ENCODE data around the gene CPLX1. TPM values are rescaled to one million over a fixed set of nuclear protein-coding genes. Genes with fewer than 3 reads are reported as not detected.
"Not testable (repeated sequence)": the region's sequence is repeated elsewhere in the genome, so short reads cannot be mapped to it uniquely, and the experiment has no call there.

CPLX1 gene
- total RNA-seq, 2 experiments from 2014 or later = 0.14 to 1.3 TPM

DNA sequence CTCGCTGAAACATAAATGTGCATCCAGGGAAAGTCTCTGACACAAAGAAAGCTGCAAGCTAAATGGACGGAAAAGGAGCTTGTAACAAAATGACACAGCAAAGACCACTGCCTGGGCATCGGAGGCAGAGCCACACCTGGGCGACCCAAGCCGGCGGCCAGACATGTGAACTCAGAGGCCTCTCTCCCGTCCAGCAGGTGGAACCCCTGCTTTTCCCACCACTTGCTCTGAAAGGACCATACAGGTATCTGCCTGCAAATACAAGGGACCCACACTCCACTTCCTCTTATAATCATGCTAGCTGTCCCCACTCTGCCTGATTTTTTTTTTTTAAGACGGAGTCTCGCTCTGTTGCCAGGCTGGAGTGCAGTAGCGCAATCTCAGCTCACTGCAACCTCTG lies 12.0 kb downstream of the CPLX1 start:
- Mint-ChIP-seq H3K4me1 (no peaks in the 10 kb centered on the region), H3K27me3 (peaks cover 47% of the 10 kb centered on the region), H3K9me3 (ENCODE audit: low read depth) (no peaks in the 10 kb centered on the region), H3K4me3 (no peak overlapping the region), H3K27ac (no peak overlapping the region), H3K36me3 (no peaks in the 10 kb centered on the region)
- no peak for DNase-seq
- ATAC-seq = no peak
- CTCF ChIA-PET = no interaction called here

DNA sequence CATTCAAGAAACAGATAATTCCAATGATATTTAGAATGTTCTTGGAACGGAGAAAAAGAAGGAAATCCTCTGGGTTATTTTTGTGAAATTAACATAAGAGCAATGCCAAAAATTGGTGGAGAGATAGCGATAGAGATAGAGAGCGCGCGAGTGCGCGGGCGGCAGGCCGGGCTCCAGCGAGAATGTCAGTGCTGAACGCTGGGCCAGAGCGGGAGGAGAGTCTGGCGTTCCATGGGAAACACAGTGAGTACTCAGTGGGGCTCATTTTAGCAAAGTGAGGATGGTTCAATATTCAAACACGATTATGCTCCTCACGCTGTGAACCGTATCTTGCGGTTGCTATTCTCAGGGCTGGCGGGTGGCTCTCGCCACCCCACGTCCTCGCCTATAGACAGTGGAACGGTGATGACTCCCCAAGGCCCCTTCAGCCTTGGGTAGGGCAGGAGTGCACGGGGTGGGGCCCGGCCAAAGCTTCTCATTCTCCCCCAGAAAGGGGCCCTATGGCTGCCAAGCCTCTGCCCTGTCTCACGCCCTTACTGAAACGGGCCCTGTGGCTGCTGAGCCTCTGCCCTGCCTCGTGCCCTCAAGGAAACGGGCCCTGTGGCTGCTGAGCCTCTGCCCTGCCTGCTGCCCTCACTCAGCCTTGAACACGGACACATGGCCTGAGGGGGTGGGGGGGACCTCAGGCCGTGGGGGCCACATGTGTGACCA lies 16.9 kb downstream of the CPLX1 start:
- Mint-ChIP-seq H3K36me3 (no peaks in the 10 kb centered on the region), H3K9me3 (ENCODE audit: low read depth) (no peaks in the 10 kb centered on the region), H3K4me1 (no peaks in the 10 kb centered on the region), H3K27ac (no peak overlapping the region), H3K27me3 (peaks cover 39% of the 10 kb centered on the region), H3K4me3 (no peak overlapping the region)
- ATAC-seq (no peak), DNase-seq (no peak)
- CTCF ChIA-PET = no interaction called here

DNA sequence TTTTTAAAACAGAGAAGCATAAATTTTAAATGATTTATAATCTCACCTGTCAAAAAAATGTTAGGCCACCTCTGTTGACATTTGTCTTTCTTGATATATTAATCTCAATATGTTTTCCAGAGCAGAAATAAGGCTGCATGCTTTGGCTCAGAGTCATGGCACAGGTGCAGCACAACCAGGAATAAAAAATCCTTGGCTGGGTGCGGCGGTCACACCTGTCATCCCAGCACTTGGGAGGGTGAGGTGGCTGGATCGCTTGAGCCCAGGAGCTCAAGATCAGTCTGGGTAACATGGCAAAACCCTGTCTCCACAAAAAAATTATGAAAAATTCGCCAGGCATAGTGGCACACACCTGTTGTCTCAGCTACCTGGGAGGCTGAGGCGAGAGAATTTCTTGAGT lies 18.1 kb downstream of the CPLX1 start:
- Mint-ChIP-seq H3K4me1 (no peaks in the 10 kb centered on the region), H3K27ac (no peak overlapping the region), H3K9me3 (ENCODE audit: low read depth) (no peaks in the 10 kb centered on the region), H3K4me3 (no peak overlapping the region), H3K36me3 (no peaks in the 10 kb centered on the region), H3K27me3 (peaks cover 29% of the 10 kb centered on the region)
- no peak for ATAC-seq
- DNase-seq = no peak
- CTCF ChIA-PET = no interaction called here

DNA sequence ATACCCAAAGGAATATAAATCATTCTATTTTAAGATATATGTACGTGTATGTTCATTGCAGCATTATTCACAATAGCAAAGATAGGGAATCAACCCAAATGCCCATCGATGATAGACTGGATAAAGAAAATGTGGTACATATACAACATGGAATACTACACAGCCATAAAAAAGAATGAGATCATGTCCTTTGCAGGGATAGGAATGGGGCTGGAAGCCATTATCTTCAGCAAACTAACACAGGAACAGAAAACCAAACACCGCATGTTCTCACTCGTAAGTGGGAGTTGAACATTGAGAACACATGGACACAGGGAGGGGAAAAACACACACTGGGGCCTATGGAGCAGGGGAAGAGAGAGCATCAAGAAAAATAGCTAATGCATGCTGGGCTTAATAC lies 18.9 kb downstream of the CPLX1 start:
- ATAC-seq; DNase-seq; H3K27ac Mint-ChIP-seq; H3K4me3 Mint-ChIP-seq; CTCF ChIA-PET; H3K36me3 Mint-ChIP-seq; H3K4me1 Mint-ChIP-seq; H3K9me3 Mint-ChIP-seq (ENCODE audit: low read depth): not testable (repeated sequence)
- peaks cover 25% of the 10 kb centered on the region for H3K27me3 Mint-ChIP-seq

DNA sequence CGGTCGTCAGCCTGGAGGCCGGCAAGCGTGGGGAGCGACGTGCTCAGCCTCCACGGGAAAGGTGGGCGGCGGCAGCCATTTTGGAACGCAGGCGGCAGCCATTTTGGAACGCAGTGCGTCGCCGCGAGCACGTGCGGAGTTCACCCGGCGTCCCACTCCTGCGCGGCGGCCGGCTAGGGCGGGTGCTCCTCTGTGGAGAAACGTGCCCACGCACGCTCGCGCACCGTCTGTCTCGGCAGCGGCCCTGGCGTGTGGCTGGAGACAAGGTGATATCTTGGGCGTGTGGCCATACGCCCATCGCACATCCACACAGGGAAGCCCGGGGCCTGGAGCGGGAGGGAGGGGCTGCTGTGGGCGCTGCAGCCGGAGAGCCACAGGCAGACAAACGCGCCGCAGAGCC lies 21.1 kb downstream of the CPLX1 start:
- peaks cover 2% of the 10 kb centered on the region for H3K9me3 Mint-ChIP-seq (ENCODE audit: low read depth)
- peaks cover 2% of the 10 kb centered on the region for H3K36me3 Mint-ChIP-seq
- CTCF ChIA-PET = no interaction called here
- peaks cover 4% of the 10 kb centered on the region for H3K4me1 Mint-ChIP-seq
- H3K4me3 Mint-ChIP-seq = no peak overlapping the region
- H3K27ac Mint-ChIP-seq = no peak overlapping the region
- no peak for DNase-seq
- no peak for ATAC-seq
- peaks cover 18% of the 10 kb centered on the region for H3K27me3 Mint-ChIP-seq

DNA sequence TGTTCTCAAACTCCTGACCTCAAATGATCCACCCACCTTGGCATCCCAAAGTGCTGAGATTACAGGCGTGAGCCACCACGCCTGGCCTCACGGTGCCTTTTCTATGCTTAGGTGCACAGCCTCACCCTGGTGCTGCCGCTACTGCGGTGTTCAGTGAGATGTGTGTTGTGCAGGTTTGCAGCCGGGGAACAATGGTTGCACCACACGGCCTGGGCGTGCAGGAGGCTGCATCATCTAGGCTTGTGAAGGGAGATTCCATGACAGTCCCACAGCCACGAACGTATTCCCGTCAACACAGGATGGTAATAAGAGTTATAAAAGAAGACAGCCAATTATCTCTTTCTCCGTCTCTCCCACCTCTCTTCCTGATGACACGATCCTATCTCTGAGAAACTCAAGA lies 22.0 kb downstream of the CPLX1 start:
- peaks cover 2% of the 10 kb centered on the region for H3K9me3 Mint-ChIP-seq (ENCODE audit: low read depth)
- no peak overlapping the region for H3K4me3 Mint-ChIP-seq
- peaks cover 18% of the 10 kb centered on the region for H3K27me3 Mint-ChIP-seq
- H3K36me3 Mint-ChIP-seq = peaks cover 2% of the 10 kb centered on the region
- ATAC-seq (no peak), DNase-seq (no peak)
- CTCF ChIA-PET = no interaction called here
- H3K27ac Mint-ChIP-seq = no peak overlapping the region
- peaks cover 13% of the 10 kb centered on the region for H3K4me1 Mint-ChIP-seq

DNA sequence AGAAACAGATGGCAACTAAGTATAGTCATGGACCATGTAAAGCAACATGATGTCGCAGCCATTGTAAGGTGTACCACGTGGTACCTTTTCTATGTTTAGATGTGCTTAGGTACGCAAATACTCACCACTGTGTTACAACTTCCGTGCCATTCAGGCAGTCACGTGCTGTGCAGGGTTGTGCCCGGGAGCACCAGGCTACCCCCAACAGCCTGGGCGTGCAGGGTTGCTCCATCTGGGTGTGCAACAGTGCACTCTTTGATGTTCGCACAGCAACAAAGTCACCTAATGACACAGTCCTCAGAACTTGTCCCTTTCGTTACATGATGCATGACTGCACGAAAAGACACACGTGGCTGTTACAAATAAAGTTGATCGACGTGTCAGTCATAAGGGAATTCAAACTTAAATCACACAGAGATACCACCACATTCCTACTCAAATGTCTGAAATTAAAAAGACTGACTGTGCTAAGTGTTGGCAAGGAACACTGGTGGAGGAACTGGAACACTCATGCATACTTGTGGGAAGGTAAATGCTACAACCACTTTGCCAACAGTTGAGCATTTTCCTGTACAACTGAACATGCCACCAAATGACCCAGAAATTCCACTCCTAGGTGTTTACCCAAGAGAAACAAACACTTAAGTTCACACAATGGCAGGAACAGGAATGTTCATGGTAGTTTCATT lies 24.3 kb downstream of the CPLX1 start:
- H3K36me3 Mint-ChIP-seq = peaks cover 2% of the 10 kb centered on the region
- H3K9me3 Mint-ChIP-seq (ENCODE audit: low read depth) = peaks cover 2% of the 10 kb centered on the region
- H3K4me3 Mint-ChIP-seq = no peak overlapping the region
- H3K4me1 Mint-ChIP-seq = peaks cover 16% of the 10 kb centered on the region
- DNase-seq = no peak
- no peak overlapping the region for H3K27ac Mint-ChIP-seq
- CTCF ChIA-PET = no interaction called here
- peaks cover 18% of the 10 kb centered on the region for H3K27me3 Mint-ChIP-seq
- ATAC-seq = no peak

DNA sequence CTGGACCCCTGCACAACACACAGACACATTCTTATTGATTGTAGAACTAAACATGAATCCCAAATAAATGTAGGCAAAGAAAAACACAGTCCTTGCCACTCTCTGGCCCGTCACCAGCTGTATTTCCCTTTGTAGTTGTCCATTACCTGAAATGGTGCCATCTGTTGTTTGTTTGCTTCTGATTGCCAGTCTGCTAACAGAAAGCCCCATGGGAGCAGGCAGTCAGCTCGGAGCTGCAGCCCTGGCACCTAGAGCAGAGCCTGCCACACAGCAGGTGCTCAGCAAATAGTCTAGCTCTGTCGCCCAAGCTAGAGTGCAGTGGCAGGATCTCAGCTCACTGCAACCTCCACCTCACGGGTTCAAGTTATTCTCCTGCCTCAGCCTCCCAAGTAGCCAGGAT lies 28.9 kb downstream of the CPLX1 start:
- ATAC-seq (no peak), DNase-seq (no peak)
- CTCF ChIA-PET = no interaction called here
- no peak overlapping the region for H3K4me3 Mint-ChIP-seq
- no peak overlapping the region for H3K27ac Mint-ChIP-seq
- no peaks in the 10 kb centered on the region for H3K9me3 Mint-ChIP-seq (ENCODE audit: low read depth)
- peaks cover 38% of the 10 kb centered on the region for H3K27me3 Mint-ChIP-seq
- H3K4me1 Mint-ChIP-seq = peaks cover 39% of the 10 kb centered on the region
- no peaks in the 10 kb centered on the region for H3K36me3 Mint-ChIP-seq

DNA sequence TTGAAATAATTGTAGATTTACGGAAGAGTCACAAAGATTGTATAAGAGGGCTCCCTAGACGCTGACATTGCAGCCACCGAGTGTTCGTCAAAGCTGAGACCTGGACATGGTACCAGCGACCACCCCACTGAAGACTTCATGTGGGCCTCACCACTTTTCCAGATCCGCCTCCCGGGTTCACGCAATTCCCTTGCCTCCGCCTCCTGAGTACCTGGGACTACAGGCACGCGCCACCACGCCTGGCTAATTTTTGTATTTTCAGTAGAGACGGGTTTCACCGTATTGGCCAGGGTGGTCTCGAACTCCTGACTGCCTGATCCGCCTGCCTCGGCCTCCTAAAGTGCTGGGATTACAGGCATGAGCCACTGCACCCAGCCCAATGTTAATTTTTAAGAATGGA lies 29.7 kb downstream of the CPLX1 start:
- no peak for ATAC-seq
- H3K9me3 Mint-ChIP-seq (ENCODE audit: low read depth) = no peaks in the 10 kb centered on the region
- H3K4me3 Mint-ChIP-seq = no peak overlapping the region

DNA sequence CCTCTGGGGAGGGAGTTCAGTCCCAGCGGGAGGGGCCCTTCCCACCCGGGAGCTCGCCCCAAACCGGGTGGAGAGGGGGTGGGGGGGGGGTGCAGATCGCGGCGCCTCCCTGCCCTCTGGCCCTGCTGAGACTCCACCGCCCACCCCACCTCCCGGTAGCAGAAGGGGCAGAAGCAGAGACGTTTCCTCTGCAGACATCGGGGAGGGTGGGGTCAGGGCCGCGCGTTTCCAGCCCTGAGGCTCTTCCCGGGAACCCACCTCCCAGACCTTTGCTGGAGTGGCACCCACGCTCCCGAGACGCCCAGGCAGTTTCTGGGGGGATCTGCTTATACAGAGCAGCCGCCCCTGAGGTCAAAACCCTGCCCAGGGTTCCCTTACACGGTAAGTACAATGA lies 30.2 kb downstream of the CPLX1 start:
- H3K9me3 Mint-ChIP-seq (ENCODE audit: low read depth) = no peaks in the 10 kb centered on the region
- peaks cover 40% of the 10 kb centered on the region for H3K27me3 Mint-ChIP-seq
- no peak overlapping the region for H3K27ac Mint-ChIP-seq
- no peaks in the 10 kb centered on the region for H3K36me3 Mint-ChIP-seq
- DNase-seq (no peak), ATAC-seq (no peak)
- CTCF ChIA-PET = interaction anchor here (3.1 kb wide), 1 partner anchor 11 kb away, joined by 11 read pairs; no protein-coding TSS in a partner anchor
- peaks cover 39% of the 10 kb centered on the region for H3K4me1 Mint-ChIP-seq
- H3K4me3 Mint-ChIP-seq = no peak overlapping the region

More for the DNA sequence above, 29.7 kb downstream of the CPLX1 start:
- H3K36me3 Mint-ChIP-seq = no peaks in the 10 kb centered on the region
- DNase-seq = no peak
- H3K27ac Mint-ChIP-seq = no peak overlapping the region
- H3K27me3 Mint-ChIP-seq = peaks cover 38% of the 10 kb centered on the region
- CTCF ChIA-PET = no interaction called here
- peaks cover 39% of the 10 kb centered on the region for H3K4me1 Mint-ChIP-seq

DNA sequence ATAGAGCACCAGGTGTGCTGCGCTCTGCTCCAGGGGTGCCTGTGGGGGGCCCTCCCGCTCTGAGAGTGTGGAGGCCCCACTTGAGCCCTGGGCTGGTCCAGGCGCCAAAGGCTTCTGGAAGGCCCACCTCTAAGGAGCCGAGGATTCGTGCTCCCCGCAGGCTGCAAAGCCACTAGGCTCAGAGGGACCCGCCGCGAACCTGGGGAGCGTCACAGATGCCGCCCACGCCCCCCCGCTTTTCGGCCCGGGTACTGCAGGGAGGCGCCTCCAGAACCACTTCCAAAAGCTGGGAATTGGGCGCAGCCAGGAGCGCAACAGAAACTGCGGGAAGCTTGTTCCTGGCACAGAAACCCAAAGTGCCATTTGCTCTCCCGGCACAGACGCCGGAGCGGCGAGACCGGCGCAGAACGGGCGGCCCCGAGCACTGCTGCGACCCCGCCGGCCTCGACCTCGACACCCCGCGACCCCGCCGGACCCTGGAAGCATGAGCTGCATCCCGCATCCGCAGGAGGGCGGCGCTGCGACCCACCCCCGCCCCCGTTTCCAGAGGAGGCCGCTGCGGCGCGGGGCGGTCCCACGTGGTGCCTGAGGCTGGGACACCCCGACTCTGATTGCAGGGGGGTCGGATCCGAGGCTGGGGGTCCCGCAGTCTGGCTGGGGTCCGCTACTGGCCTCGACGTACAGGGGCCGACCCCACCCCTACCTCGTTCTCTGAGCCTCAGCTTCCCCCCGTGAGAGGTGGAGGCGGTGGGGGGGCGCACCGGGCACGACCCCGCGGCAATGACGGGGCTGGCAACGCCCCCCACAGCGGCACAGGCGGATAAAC lies 30.8 kb downstream of the CPLX1 start:
- no peak overlapping the region for H3K4me3 Mint-ChIP-seq
- H3K4me1 Mint-ChIP-seq = peaks cover 38% of the 10 kb centered on the region
- CTCF ChIA-PET = interaction anchor here (1.2 to 3.1 kb wide), 2 partner anchors 11 to 84 kb away, joined by 3 to 11 read pairs; no protein-coding TSS in a partner anchor
- H3K36me3 Mint-ChIP-seq = no peaks in the 10 kb centered on the region
- H3K27me3 Mint-ChIP-seq = peaks cover 43% of the 10 kb centered on the region
- DNase-seq (no peak), ATAC-seq (no peak)
- no peaks in the 10 kb centered on the region for H3K9me3 Mint-ChIP-seq (ENCODE audit: low read depth)
- no peak overlapping the region for H3K27ac Mint-ChIP-seq

DNA sequence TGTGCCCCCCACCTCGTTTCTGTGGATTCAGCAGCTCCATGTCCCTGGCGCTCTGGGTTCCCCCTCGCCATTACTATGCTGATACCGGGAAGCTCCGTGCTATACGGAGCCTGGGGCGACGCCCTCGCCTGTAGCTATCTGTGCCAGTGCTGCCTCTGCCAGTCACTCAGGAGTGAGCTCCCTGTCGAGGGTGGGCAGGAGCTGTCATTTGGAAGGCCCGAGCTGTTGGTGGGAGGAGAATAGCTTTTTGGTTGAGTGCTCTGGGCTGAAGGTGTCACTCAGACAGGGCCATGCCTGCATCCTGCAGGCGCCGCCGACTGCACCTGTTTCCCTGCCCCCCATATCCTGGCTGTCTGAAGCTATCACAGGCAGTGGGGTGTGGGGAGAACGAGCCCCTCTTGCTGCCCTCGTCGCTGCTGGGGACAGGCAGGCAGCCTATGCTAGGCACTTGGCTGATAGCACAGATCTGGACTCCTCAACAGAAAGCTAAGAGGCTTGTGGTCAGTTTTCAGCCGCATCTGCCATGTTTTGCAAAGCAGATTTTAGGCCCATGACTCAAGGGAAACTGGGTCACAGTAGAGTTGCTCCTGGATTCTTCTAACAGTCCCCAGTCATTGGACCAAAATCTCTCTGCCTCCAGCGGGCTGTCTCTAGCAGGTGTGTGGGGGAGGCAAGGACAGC lies 31.8 kb downstream of the CPLX1 start:
- ATAC-seq (no peak), DNase-seq (no peak)
- H3K27me3 Mint-ChIP-seq = peaks cover 43% of the 10 kb centered on the region
- H3K9me3 Mint-ChIP-seq (ENCODE audit: low read depth) = no peaks in the 10 kb centered on the region
- H3K4me3 Mint-ChIP-seq = no peak overlapping the region
- H3K4me1 Mint-ChIP-seq = peaks cover 29% of the 10 kb centered on the region
- no peaks in the 10 kb centered on the region for H3K36me3 Mint-ChIP-seq
- no peak overlapping the region for H3K27ac Mint-ChIP-seq
- CTCF ChIA-PET = interaction anchor here (1.2 to 3.1 kb wide), 3 partner anchors 10 to 85 kb away, joined by 3 to 11 read pairs (median 7); no protein-coding TSS in a partner anchor
